Measurements from ENCODE around the gene PARN. TPM values are rescaled to one million over a fixed set of nuclear protein-coding genes. Genes with fewer than 3 reads are reported as not detected.
"Not testable (repeated sequence)": the region's sequence is repeated elsewhere in the genome, so short reads cannot be mapped to it uniquely, and the experiment has no call there.

The PARN gene
- polyA plus RNA-seq, 3 donors: 18.4 to 24.4 (median 19.1) TPM

GRCh38 chr16:14444979-14445810 is 184.9 kb downstream of the PARN start:
- 93% methylated on average over 6 of the region's 8 CpGs for WGBS (ENCODE audit: insufficient coverage)

GRCh38 chr16:14441533-14441932 is 188.5 kb downstream of the PARN start:
- H3K4me1 ChIP-seq (ENCODE audit: control insufficient read depth in 1 of 2, insufficient read depth in 2 of 2, low read length in 2 of 2); H3K27me3 Mint-ChIP-seq (ENCODE audit: low read depth in 3 of 3); H3K27ac ChIP-seq (ENCODE audit: low read depth in 1 of 2, low read length in 2 of 2); H3K9me3 ChIP-seq (replicated peaks in 1 of 2; ENCODE audit: control insufficient read depth in 1 of 2, insufficient read depth in 1 of 2, low read length in 2 of 2); H3K4me1 Mint-ChIP-seq; DNase-seq; H2AFZ ChIP-seq (ENCODE audit: insufficient read depth, low read depth, low read length, poor library complexity, severe bottlenecking); H3K79me2 ChIP-seq (ENCODE audit: insufficient read depth, low read length); H4K20me1 ChIP-seq (ENCODE audit: insufficient read depth, low read length); H3K4me3 ChIP-seq (replicated peaks in 1 of 3; ENCODE audit: low read depth in 2 of 3, low read length in 3 of 3); H3K4me2 ChIP-seq (replicated peaks; ENCODE audit: extremely low read depth, low read length, poor library complexity, severe bottlenecking); H3K4me3 Mint-ChIP-seq; intact Hi-C loops (cut with micrococcal nuclease); H3K9ac ChIP-seq (ENCODE audit: insufficient read depth, low read length, poor library complexity, severe bottlenecking); H3K27ac Mint-ChIP-seq; H3K27me3 ChIP-seq (ENCODE audit: control insufficient read depth in 2 of 2, insufficient read depth in 2 of 2, low read length in 2 of 2); H3K9me3 Mint-ChIP-seq: not testable (repeated sequence)
- H3K36me3 Mint-ChIP-seq: peaks cover 23 to 37% of the 10 kb centered on the region in 2 donors
- 100% methylated on average over 3 of the region's 9 CpGs for WGBS (ENCODE audit: insufficient coverage)
- peaks cover 8 to 24% of the 10 kb centered on the region in 2 donors for H3K36me3 ChIP-seq (replicated peaks in 1 of 2; ENCODE audit: control insufficient read depth in 1 of 2, insufficient read depth in 2 of 2, low read length in 2 of 2)

More at GRCh38 chr16:14444979-14445810, 184.9 kb downstream of the PARN start:
- H3K27ac ChIP-seq (ENCODE audit: low read depth in 1 of 2, low read length in 2 of 2): no peak overlapping the region
- Mint-ChIP-seq H3K4me1 (peaks cover 12% of the 10 kb centered on the region), H3K36me3 (peaks cover 17 to 32% of the 10 kb centered on the region in 2 donors), H3K9me3 (no peaks in the 10 kb centered on the region), H3K27ac (no peak overlapping the region), H3K4me3 (no peak overlapping the region), H3K27me3 (ENCODE audit: low read depth in 3 of 3) (no peaks in the 10 kb centered on the region)
- no peaks in the 10 kb centered on the region for H4K20me1 ChIP-seq (ENCODE audit: insufficient read depth, low read length)
- TF ChIP-seq CTCF (IDR thresholded peaks at IDR 0.05): no peak
- H3K79me2 ChIP-seq (ENCODE audit: insufficient read depth, low read length): no peaks in the 10 kb centered on the region
- peaks cover 8 to 25% of the 10 kb centered on the region in 2 donors for H3K36me3 ChIP-seq (replicated peaks in 1 of 2; ENCODE audit: control insufficient read depth in 1 of 2, insufficient read depth in 2 of 2, low read length in 2 of 2)
- DNase-seq: no peak
- intact Hi-C loops (cut with micrococcal nuclease): loop anchor here in 1 of 2 donors (5.0 kb wide), 1 partner anchor 52 kb away; no protein-coding TSS in a partner anchor
- H3K4me1 ChIP-seq (ENCODE audit: control insufficient read depth in 1 of 2, insufficient read depth in 2 of 2, low read length in 2 of 2): peaks cover 3 to 12% of the 10 kb centered on the region in 2 donors
- H3K9ac ChIP-seq (ENCODE audit: insufficient read depth, low read length, poor library complexity, severe bottlenecking): no peak overlapping the region
- H3K27me3 ChIP-seq (ENCODE audit: control insufficient read depth in 2 of 2, insufficient read depth in 2 of 2, low read length in 2 of 2): no peaks in the 10 kb centered on the region
- no peak overlapping the region for H3K4me2 ChIP-seq (replicated peaks; ENCODE audit: extremely low read depth, low read length, poor library complexity, severe bottlenecking)
- H3K9me3 ChIP-seq (replicated peaks in 1 of 2; ENCODE audit: control insufficient read depth in 1 of 2, insufficient read depth in 1 of 2, low read length in 2 of 2): no peaks in the 10 kb centered on the region
- H2AFZ ChIP-seq (ENCODE audit: insufficient read depth, low read depth, low read length, poor library complexity, severe bottlenecking): no peak overlapping the region
- no peak overlapping the region for H3K4me3 ChIP-seq (replicated peaks in 1 of 3; ENCODE audit: low read depth in 2 of 3, low read length in 3 of 3)

All from CD14-positive monocyte (primary cell).